ENCODE results near the gene LAMB1.

DNA sequence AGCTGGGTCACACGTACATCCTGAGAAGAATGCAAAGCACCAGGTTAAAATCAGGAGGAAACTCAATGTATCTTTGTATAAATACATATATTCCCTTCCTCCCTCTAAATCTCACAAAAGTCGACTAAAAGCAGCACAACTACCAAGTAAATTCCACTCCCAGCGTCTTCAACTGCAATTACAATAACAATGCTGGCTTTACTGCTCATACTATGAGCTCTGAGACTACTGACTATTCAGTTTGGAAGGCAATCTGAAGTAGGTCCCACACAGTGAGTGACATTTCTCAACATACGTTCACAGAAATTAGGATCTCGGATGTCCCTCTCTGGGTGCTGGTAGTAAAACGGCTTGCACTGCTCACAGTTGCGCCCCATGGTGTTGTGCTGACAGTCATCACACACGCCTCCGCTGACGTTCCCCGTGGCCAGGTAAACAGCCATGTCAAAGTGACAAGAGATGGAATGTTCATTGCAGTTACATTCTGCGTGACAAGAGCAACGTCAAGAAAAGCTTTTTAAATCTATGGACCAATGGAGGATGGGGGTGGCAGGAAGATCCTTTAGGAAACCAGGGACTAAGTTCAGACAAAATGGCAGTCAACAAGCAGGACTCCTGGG, 27.5 kb downstream of the LAMB1 start:
- TF ChIP-seq EZH2 (IDR thresholded peaks at IDR 0.05; ENCODE audit: low read length, unreplicated experiment) (no peak), EZH2phosphoT487 (IDR thresholded peaks at IDR 0.05; ENCODE audit: borderline replicate concordance, low read length) (no peak)
- TF ChIP-seq, protein P1, sequence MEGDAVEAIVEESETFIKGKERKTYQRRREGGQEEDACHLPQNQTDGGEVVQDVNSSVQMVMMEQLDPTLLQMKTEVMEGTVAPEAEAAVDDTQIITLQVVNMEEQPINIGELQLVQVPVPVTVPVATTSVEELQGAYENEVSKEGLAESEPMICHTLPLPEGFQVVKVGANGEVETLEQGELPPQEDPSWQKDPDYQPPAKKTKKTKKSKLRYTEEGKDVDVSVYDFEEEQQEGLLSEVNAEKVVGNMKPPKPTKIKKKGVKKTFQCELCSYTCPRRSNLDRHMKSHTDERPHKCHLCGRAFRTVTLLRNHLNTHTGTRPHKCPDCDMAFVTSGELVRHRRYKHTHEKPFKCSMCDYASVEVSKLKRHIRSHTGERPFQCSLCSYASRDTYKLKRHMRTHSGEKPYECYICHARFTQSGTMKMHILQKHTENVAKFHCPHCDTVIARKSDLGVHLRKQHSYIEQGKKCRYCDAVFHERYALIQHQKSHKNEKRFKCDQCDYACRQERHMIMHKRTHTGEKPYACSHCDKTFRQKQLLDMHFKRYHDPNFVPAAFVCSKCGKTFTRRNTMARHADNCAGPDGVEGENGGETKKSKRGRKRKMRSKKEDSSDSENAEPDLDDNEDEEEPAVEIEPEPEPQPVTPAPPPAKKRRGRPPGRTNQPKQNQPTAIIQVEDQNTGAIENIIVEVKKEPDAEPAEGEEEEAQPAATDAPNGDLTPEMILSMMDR (conservative IDR thresholded peaks at IDR 0.05; ENCODE audit: low read depth, low read length): no peak
